ENCODE results near the gene CACNG4.

The CACNG4 gene

DNA sequence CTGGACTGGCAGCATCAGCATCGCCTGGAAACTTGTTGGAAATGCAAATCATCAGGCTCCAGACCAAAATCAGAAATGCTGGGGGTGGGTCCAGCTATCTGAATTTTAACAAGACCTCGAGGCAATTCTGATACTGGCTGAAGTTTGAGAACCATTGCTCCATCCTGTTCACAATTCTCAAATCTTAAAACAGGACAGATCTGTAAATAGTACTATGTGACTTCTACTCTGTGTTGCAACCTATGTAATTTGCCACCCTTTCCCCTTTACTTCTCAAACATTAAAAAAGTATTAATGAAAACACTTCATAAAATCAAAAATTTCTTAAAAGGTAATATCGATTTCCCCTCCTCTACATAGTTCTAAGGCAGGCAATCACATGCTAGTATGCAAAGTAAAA, 108.4 kb downstream of the CACNG4 start:
- DNase-seq = no peak

- no peak for DNase-seq
Measured at GRCh38 chr17:67074781-67075180, 110.3 kb downstream of the CACNG4 start.

- no peak for DNase-seq
Measured at GRCh38 chr17:67076290-67076689, 111.8 kb downstream of the CACNG4 start.

- no peak for DNase-seq
Measured at GRCh38 chr17:67078292-67078691, 113.8 kb downstream of the CACNG4 start.

GRCh38 chr17:67079491-67079890, 115.0 kb downstream of the CACNG4 start:
- no peak for DNase-seq

GRCh38 chr17:67080804-67081203, 116.3 kb downstream of the CACNG4 start:
- no peak for DNase-seq

DNA sequence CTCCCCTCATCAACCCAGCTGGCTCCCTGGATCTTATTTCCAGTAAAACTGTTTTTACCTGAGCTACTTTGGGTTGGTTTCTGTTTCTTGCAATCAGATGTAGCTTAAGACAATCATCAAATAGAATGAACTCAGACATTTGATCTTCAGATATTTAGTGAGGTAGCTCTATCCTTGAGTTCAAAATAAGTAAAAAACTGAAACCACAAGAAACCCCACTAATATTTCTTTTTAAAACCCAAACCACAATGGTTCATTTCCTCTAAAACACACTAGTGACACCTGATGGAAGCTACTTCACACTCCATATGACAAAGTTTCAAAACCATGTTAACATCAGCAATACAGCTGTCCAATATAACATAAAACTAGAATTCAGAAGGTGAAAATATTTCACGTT, 117.6 kb downstream of the CACNG4 start:
- DNase-seq = peak in 1 of 2 donors; percentile 64

Measured in CD4-positive, alpha-beta T cell treated with Interleukin-4 for 1 hour (primary cell).